Keratinocyte (primary cell): ENCODE data around the gene VPS13A. TPM values are rescaled to one million over a fixed set of nuclear protein-coding genes. Genes with fewer than 3 reads are reported as not detected.

Experiments
- DNase-seq: peaks from one replicate; pipeline ENCODE4 v3.0.0-alpha.2; 2011; ENCODE audit warnings: low read depth, missing footprints, low spot score
- FAIRE-seq: peaks from 2 replicates; lab custom pipeline; 2011; peaks lifted over from hg19 to GRCh38; lab: Jason Lieb, UNC
- H2AFZ ChIP-seq: 2 replicates; pipeline ENCODE4 v1.6.0; 2012; ENCODE audit warnings: low read length, control low read depth, inconsistent platforms; ENCODE audit not compliant: control insufficient read depth
- H3K27ac ChIP-seq: 2 replicates; pipeline ENCODE4 v1.5.1; 2011; ENCODE audit warnings: low read length; ENCODE audit not compliant: control insufficient read depth, insufficient read depth
- H3K27me3 ChIP-seq: 3 replicates; pipeline ENCODE4 v1.6.0; 2011; ENCODE audit warnings: low read length; ENCODE audit not compliant: control insufficient read depth, insufficient read depth; ENCODE audit errors: extremely low read depth
- H3K36me3 ChIP-seq, 2 experiments: 2 replicates in 1 of 2; 3 replicates in 1 of 2; pipeline ENCODE4 v1.5.1; 2011; ENCODE audit warnings: low read length in 2 of 2, mild to moderate bottlenecking in 1 of 2; ENCODE audit not compliant: control insufficient read depth in 2 of 2, insufficient read depth in 2 of 2; ENCODE audit errors: extremely low read depth in 1 of 2
- H3K4me1 ChIP-seq: 3 replicates; pipeline ENCODE4 v1.5.1; 2011; ENCODE audit warnings: low read length; ENCODE audit not compliant: control insufficient read depth, insufficient read depth; ENCODE audit errors: extremely low read depth
- H3K4me2 ChIP-seq: 3 replicates; pipeline ENCODE4 v1.6.0; 2011; ENCODE audit warnings: low read depth, low read length; ENCODE audit not compliant: control insufficient read depth, insufficient read depth; ENCODE audit errors: extremely low read depth
- H3K4me3 ChIP-seq, 3 experiments: fragments of 200-600 bp in 1 of 3; sonication (generic) in 1 of 3; 2 replicates in 2 of 3; 3 replicates in 1 of 3; pipeline ENCODE4 v1.5.1; 2011 to 2016; ENCODE audit warnings: low read length in 3 of 3, mild to moderate bottlenecking in 3 of 3, control low read depth in 2 of 3, inconsistent platforms in 1 of 3, low read depth in 1 of 3, mixed read lengths in 1 of 3, mixed run types in 1 of 3, moderate library complexity in 1 of 3; ENCODE audit not compliant: control insufficient read depth in 2 of 3, insufficient read depth in 2 of 3; ENCODE audit errors: extremely low read depth in 1 of 3
- H3K79me2 ChIP-seq: 2 replicates; pipeline ENCODE4 v1.6.0; 2012; ENCODE audit warnings: low read length; ENCODE audit not compliant: control insufficient read depth, insufficient read depth
- H3K9ac ChIP-seq: 3 replicates; pipeline ENCODE4 v1.6.0; 2011; ENCODE audit warnings: low read length; ENCODE audit not compliant: control insufficient read depth, insufficient read depth; ENCODE audit errors: extremely low read depth
- H3K9me1 ChIP-seq: 3 replicates; pipeline ENCODE4 v1.6.0; 2011; ENCODE audit warnings: low read length; ENCODE audit not compliant: control insufficient read depth, insufficient read depth; ENCODE audit errors: extremely low read depth
- H3K9me3 ChIP-seq: 2 replicates; pipeline ENCODE4 v1.5.1; 2012; ENCODE audit warnings: low read depth, low read length; ENCODE audit not compliant: control insufficient read depth
- H4K20me1 ChIP-seq: 3 replicates; pipeline ENCODE4 v1.6.0; 2011; ENCODE audit warnings: low read length; ENCODE audit not compliant: control insufficient read depth, insufficient read depth; ENCODE audit errors: extremely low read depth
- EZH2 ChIP-seq: IDR thresholded peaks from one replicate; pipeline ENCODE4 v1.6.1; 2012; ENCODE audit warnings: inconsistent platforms, mild to moderate bottlenecking, low read length, moderate library complexity
- dilution Hi-C: fragments of 300-500 bp; cut with MboI; formaldehyde crosslinking; loops from one replicate; pipeline ENCODE4 v1.7.0; 2020; ENCODE audit warnings: low sequenced_read_pairs; ENCODE audit not compliant: extremely low pct_ligation_motif_present
- polyA plus RNA-seq, 5 experiments: library from polyadenylated mRNA; depleted of rRNA in 3 of 5; stranded (reverse) in 3 of 5; stranded (forward) in 1 of 5; unstranded in 1 of 5; fragments of >200 nt; gene quantifications; 1 replicate in 1 of 5; 2 replicates in 3 of 5; 3 replicates in 1 of 5; pipeline versions ENCODE4 v1.2.1 to v1.2.3, GENCODE V29; 2011 to 2012; ENCODE audit warnings: missing spikeins in 2 of 5, low read depth in 1 of 5, low replicate concordance in 1 of 5
- TF ChIP-seq, protein P1 (sequence below), 3 experiments: IDR thresholded peaks in 1 of 3; conservative IDR thresholded peaks in 1 of 3; optimal IDR thresholded peaks in 1 of 3; 2 replicates in 2 of 3; 3 replicates in 1 of 3; pipeline versions ENCODE3 to v1.5.1; 2011; ENCODE audit warnings: low read length in 3 of 3, mild to moderate bottlenecking in 3 of 3, moderate library complexity in 2 of 3, control low read depth in 1 of 3, inconsistent platforms in 1 of 3; ENCODE audit not compliant: insufficient read depth in 2 of 3; ENCODE audit errors: extremely low read depth in 1 of 3

The VPS13A gene
- polyA plus RNA-seq, 1 donor (not counting 4 experiments of a cell fraction or from before 2014, with no cell fraction given) = 55.3 TPM

DNA sequence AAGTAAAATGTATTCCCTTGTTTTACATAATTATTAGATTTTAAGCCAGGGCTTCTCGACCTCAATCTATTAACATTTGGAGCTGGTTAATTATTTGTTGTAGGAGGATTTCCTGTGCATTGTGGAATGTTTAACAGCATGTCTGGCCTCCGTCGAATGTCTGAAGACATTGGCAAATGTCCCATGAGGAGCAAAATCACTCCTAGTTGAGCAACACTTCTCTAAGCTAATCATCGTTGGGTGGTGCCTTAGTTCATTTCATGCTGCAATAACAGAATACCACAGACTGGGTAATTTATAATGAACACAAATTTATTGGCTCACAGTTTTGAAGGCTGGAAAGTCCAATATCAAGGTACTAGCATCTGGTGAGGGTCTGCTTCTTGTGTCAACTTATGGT lies 13.4 kb upstream of the VPS13A start:
- dilution Hi-C loops = no loop called here
- no peak for DNase-seq
- TF ChIP-seq EZH2 = no peak
- TF ChIP-seq, protein P1, sequence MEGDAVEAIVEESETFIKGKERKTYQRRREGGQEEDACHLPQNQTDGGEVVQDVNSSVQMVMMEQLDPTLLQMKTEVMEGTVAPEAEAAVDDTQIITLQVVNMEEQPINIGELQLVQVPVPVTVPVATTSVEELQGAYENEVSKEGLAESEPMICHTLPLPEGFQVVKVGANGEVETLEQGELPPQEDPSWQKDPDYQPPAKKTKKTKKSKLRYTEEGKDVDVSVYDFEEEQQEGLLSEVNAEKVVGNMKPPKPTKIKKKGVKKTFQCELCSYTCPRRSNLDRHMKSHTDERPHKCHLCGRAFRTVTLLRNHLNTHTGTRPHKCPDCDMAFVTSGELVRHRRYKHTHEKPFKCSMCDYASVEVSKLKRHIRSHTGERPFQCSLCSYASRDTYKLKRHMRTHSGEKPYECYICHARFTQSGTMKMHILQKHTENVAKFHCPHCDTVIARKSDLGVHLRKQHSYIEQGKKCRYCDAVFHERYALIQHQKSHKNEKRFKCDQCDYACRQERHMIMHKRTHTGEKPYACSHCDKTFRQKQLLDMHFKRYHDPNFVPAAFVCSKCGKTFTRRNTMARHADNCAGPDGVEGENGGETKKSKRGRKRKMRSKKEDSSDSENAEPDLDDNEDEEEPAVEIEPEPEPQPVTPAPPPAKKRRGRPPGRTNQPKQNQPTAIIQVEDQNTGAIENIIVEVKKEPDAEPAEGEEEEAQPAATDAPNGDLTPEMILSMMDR (optimal IDR thresholded peaks at IDR 0.05 in 1 of 3, IDR thresholded peaks at IDR 0.05 in 1 of 3, conservative IDR thresholded peaks at IDR 0.05 in 1 of 3; ENCODE audit: extremely low read depth in 1 of 3, insufficient read depth in 2 of 3, low read length in 3 of 3) = no peak
- Histone ChIP-seq H3K27ac (no peak overlapping the region), H3K4me3 (no peak overlapping the region), H3K27me3 (no peaks in the 10 kb centered on the region), H3K4me2 (peak overlapping the region; percentile 4), H3K9me3 (no peaks in the 10 kb centered on the region), H3K79me2 (no peaks in the 10 kb centered on the region), H3K4me1 (peaks cover 20% of the 10 kb centered on the region), H3K9me1 (no peaks in the 10 kb centered on the region), H3K36me3 (no peaks in the 10 kb centered on the region), H2AFZ (peak overlapping the region; percentile 25), H3K9ac (no peak overlapping the region), H4K20me1 (no peaks in the 10 kb centered on the region)
- peak; percentile 59 for FAIRE-seq

GRCh38 chr9:77166193-77166592 lies 11.1 kb upstream of the VPS13A start:
- H3K9ac ChIP-seq = no peak overlapping the region
- H3K4me3 ChIP-seq = no peak overlapping the region
- no peaks in the 10 kb centered on the region for H3K9me1 ChIP-seq
- dilution Hi-C loops = no loop called here
- H2AFZ ChIP-seq = no peak overlapping the region
- no peaks in the 10 kb centered on the region for H3K79me2 ChIP-seq
- FAIRE-seq (peak; percentile 57), DNase-seq (no peak)
- no peaks in the 10 kb centered on the region for H4K20me1 ChIP-seq
- no peaks in the 10 kb centered on the region for H3K27me3 ChIP-seq
- TF ChIP-seq, protein P1 (optimal IDR thresholded peaks at IDR 0.05 in 1 of 3, IDR thresholded peaks at IDR 0.05 in 1 of 3, conservative IDR thresholded peaks at IDR 0.05 in 1 of 3; ENCODE audit: extremely low read depth in 1 of 3, insufficient read depth in 2 of 3, low read length in 3 of 3) = no peak
- no peak for TF ChIP-seq EZH2
- peaks cover 8% of the 10 kb centered on the region for H3K4me1 ChIP-seq
- no peaks in the 10 kb centered on the region for H3K9me3 ChIP-seq
- no peak overlapping the region for H3K4me2 ChIP-seq
- no peaks in the 10 kb centered on the region for H3K36me3 ChIP-seq
- no peak overlapping the region for H3K27ac ChIP-seq
